HL-60/S4 treated with phorbol 12-myristate 13-acetate at 8.2 ng/mL for 4 days and 3 days (cell line): Measurements from ENCODE around the gene FZD1.

Experiments
- in situ Hi-C: fragments of 300-500 bp; cut with MboI; formaldehyde crosslinking; loops from 2 replicates; pipeline ENCODE4 v1.15.0; 2022; ENCODE audit warnings: low sequenced_read_pairs

The FZD1 gene

DNA sequence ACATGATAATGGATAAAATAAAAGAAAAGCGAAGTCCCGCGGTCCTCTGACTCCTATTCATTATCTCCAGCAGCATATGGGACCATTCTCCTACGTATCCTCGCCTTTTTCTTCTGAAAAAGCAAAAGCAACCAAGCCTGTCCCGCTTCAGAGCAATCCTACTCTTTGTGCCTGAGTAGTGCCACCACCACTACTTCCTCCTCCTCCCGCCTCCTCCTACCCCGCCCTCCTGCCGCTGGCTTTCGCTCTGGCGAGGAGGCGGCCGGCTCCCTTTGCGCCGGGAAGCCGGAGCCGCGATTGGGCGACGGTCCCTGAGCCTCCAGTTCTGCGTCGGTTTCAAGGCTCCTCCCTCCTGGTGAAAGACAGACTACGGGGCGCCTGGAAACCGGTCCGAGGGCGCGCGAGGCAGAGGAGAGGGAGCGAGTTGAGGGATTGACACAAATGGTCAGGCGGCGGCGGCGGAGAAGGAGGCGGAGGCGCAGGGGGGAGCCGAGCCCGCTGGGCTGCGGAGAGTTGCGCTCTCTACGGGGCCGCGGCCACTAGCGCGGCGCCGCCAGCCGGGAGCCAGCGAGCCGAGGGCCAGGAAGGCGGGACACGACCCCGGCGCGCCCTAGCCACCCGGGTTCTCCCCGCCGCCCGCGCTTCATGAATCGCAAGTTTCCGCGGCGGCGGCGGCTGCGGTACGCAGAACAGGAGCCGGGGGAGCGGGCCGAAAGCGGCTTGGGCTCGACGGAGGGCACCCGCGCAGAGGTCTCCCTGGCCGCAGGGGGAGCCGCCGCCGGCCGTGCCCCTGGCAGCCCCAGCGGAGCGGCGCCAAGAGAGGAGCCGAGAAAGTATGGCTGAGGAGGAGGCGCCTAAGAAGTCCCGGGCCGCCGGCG is at the start of gene FZD1:
Gene FZD1, plus strand, starts transcription at position 388 of the 878 bp plus-strand sequence. Its CDS starts 448 bp downstream, at position 836.
- in situ Hi-C loops = no loop called here

DNA sequence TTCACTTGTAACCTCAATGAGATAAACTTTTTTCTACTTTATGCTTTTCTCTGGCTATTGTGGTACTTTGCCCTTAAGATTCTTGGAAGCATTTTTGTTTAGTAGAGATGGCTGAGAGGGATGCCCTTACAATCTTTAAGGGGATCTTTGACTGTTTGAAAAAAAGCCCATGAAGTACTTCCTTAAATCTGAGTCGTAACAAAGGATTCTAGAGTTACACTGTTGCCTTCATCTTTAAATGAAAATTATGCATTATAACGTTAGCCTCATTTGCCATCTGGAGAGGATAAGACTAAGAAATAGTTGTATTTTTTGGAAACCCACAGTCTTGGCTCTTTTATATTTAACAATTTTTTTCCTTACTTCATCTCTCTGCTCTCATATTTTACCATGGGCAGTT is 37.8 kb upstream of the FZD1 start:
- in situ Hi-C loops = no loop called here

DNA sequence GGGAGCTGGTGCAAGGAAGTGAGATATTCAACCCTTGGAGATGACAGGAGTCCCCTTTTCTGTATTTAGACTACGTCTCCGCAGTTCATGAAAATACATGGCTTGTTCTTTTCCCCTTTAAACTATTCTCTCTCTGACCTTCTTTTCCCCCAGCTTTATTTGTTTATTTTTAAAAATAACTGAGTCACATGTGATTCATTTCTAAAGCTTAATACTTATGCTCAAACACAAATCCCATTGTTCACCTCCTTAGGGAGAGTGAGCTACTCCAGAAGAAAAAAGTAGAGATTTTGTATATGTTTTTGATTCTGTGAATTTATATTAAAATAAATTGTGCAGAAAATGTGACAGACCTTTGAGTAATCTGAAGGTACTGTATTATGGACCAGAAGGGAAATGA is 35.9 kb upstream of the FZD1 start:
- in situ Hi-C loops = no loop called here

DNA sequence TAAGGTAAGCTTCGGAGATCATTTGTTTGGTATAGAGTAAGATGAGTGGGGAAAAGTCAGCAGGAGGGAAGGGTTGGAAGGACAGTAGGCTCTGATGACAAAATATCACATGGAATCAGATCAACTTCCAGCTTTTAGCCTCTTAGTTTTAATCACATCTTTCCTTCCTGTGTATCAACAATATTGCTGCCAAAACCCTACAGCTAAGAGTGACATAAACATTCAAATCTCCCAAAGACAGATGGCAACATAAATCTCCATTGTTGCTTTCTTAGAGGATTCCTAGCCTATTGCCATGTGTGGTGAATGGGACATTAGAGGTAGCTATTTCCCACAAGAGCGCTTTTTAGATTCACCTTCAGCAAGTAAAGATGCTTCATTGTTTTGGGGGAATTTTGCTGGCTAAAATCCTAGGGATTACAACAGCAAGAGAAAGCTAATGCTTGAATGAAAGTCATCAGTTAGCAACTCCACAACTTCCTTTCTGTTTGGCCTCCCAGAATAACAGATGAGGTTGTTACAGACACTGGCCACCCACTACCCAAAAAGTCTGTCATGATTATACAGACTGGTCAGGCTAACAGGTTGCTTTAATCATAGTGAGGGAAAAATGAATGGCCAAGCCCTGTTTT is 35.2 kb upstream of the FZD1 start:
- in situ Hi-C loops = no loop called here

DNA sequence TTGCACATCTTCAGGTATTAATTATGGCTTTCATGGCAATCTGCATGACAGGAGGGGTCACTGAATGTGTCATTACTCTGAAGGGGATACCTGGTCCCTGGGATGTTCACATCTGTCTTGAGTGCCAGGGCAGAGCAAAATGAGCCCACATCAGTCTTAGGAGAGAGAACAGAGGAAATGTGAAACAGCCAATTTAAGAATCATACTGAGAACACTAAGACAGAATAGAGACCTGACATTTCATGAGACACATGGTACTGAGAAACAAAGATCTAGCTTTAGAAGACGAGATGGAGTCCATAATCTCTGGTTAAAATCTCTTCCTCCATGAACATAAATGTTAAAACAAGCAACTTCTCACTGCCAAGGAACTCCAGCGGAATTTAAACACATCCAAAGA is 34.1 kb upstream of the FZD1 start:
- in situ Hi-C loops = no loop called here

DNA sequence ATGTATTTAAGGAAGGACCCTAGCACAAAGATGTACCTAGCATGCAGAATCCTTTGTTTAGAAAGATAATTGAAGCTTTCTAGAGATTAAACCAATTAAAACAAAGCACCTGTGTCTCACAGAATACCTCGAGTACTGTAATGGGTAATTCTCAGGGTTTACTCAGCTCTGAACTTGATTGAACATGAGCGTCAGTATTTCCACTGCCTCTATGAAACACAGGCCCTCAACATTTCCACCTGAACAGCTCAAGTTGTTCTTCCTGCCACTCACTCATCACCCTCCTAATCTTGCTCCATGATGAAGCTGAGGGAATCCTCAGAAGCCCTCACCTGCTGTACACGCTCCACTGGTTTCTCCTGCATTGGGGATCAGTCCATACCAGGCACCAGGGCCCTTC is 33.7 kb upstream of the FZD1 start:
- in situ Hi-C loops = no loop called here

DNA sequence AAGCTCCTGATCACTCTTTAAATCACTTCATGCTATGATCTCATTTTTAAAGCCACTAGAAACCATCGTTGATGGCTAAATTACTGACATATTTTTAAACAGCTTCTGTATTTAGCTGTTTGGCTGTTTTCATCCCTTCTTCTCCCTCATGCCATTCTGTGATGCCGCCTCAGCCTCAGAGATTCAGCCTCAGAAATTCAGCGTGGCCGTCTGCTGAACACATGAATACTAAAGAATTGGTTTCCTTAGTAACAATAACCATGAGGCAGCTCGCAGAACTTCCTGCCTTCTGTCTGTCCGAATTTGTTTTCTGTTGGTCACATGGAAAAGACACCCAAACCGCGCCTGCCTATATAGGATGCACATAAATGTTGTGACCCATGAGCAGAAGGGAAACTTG is 31.0 kb upstream of the FZD1 start:
- in situ Hi-C loops = no loop called here

DNA sequence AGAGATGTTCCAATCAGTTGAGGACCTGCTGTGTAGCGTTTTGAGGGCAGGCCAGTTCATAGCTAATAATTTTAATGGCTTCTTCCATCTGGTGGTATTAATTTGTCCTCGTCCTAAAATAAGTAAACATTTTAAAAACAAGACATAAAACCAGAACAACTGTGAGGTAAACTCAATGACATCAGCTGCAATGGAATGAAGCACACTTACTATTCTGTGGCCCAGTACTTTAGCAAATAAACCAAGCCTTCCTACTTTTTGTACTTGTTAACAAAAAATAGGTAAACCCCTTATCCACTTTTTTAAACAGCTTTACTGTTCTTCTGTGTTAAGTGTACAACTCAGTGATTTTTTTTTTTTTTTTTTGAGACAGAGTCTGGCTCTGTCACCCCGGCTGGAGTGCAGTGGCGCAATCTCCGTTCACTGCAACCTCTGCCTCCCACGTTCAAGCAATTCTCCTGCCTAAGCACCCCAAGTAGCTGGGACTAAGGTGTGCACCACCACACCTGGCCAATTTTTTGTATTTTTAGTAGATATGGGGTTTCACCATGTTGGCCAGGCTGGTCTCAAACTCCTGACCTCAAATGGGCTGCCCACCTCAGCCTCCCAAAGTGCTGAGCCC is 28.9 kb upstream of the FZD1 start:
- in situ Hi-C loops = no loop called here

DNA sequence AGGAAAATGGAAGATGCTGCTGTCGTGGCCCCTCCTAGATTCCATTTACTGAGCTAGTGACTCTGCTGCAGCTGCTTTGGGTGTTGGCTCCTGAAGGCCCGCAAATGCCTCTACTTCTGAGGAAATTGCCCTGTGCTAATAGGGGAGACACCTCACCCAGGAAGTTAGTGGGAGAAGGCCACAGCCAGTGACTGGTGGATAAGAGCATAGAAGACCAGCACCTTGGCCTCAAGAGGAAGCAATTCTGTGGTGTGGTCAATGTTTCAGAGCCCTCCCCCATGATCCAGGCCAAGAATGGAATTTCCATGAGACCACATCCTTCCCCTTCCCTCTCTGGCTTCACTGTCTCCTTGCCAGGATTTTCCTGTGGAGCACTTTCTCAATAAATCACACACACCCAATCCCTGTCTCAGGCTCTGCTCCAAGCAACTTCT is 25.0 kb upstream of the FZD1 start:
- in situ Hi-C loops = no loop called here

DNA sequence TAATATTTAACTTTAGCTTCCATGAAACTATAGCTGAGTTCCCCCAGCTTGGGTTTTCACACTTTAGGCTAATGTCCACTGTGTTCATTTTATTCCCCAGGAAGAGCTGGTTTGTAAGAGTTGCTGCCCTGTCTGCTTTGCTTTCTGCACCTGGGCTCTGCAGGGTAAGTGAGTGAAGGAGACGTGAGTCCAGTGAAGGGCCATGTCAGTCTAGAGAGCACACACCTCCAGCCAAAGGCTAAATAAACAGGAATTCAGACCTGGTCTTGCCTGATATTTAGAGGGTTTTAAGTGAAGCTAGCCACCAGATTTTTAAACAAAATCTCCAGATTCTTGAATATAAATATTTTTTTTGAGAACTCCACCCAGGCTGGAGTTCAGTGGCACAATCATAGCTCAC is 24.5 kb upstream of the FZD1 start:
- in situ Hi-C loops = no loop called here

DNA sequence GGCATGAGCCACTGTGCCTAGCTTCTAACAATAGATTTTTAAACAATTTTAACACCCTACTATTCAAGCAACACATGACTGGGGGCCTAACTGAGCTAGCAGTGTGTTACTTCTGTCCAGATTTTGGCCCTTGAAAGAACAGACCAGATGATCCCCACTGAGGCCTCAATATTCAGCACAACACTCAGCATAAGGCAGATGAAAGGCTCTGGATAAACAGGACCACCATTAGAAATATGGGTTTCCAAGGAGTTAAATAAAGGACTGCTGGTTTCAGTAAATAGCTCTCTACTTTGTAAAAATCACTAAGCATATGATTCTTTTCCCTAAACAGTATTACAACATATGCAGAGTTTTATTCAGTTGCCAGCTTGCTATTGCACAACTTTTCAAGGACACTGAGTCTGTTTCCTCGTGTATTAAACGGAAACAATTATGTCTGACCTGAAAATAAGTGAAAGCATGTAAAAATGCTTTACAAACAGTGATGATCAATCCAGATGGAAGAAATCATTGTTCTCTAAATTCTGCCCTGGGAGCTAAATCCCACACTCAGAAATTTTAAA is 23.8 kb upstream of the FZD1 start:
- in situ Hi-C loops = no loop called here

DNA sequence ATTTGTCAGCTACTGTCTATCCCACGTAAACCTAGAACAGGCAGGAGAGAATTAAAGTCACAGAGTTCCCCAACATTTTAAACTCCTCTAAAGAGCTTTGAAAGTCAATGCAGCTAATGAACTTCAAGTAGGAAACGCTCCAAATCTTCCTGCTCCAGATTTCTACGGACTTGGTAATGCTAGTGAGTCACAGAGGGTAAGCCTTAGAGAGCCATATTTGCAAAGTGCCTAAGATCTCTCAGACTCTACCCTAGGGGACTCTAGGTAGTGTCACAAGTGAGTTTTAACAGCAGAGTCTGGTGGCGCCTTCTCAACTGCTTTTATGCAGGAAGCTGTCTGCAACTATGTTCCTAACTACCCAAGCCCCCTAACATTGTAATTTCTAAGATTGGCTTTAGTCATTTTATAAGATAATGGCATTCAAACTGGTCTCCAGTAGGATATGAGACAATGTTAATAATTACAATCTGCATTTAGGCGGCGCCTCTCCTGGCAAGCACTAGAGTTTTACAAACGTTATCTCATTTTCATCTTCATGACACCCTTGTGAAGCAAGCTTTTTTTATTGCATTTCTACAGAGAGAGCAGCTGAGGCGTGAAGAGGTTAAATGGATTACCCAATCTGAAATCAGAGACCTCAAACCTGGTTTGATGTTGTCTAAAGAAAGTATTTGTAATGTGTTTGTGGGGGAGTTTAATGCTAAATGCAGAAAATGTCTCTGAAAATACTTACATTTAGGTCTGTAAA is 22.0 kb upstream of the FZD1 start:
- in situ Hi-C loops = no loop called here

DNA sequence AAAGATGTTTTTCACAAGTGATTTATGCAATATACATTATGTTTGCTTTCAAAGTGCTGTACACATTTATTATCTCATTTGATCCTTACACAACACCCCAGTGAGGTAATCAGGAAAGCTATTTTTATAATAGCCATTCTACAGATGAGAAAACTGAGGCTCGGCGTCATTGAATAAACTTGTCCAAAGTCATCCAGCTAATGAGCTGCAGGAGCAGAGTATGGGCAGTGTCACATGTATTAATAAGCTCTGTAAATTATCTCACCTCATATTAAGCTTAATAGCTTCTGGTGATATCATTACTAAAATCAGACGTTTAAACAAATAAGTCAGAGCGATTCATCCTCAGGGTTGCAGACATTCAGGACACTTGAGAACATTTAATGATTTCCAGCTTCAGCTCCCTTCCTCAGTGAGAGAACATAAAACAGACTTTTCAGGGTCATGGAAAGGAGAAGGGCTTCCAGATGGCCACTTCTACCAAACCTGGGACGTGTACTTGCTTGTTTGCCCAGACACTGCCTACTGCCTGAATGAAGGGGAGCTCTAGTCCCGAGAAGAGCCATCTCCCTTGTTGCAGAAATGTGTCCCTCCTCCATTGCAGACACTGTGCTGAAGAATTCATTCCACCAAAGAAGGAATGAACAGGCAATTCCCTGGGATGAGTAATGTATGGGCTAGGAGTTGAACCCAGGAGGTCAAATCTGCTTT is 20.5 kb upstream of the FZD1 start:
- in situ Hi-C loops = no loop called here

DNA sequence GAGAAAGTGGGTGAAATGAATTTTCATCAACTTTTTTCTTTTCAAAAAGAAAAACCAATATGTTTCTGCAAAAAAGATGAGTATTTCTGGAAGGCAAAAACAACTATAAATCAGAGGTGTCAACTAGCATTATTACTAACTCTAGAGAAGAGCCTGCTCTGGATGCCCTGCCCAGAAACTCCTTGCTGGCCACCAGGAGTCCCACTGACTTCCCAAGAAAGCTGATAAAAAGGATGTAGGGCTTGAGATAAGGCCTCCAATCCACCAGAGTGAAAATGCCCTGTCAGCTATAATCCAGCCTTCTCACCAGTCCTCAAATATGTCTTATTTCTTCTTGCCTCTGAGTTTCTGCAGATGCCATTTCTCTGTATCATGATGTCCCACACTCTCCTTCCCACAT is 16.7 kb upstream of the FZD1 start:
- in situ Hi-C loops = no loop called here

DNA sequence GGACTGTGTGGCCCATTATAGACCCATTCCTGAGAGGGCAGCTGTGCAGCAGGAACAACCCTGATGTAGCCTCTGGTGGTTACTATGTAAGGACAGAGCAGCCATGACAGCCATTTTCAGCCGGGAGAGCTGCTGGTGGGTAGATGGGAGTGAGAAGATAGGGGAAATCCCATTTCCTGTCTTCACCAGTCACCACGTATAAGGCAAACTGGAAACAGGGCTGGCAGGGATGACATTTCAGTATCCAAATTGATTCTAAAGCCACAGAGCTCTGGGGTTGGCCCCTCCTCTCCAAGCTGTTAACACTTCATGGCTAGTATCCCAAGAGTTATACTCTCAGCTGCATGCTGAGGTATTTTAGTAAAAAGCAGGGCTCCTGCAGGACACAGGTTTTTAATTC is 15.2 kb upstream of the FZD1 start:
- in situ Hi-C loops = no loop called here

DNA sequence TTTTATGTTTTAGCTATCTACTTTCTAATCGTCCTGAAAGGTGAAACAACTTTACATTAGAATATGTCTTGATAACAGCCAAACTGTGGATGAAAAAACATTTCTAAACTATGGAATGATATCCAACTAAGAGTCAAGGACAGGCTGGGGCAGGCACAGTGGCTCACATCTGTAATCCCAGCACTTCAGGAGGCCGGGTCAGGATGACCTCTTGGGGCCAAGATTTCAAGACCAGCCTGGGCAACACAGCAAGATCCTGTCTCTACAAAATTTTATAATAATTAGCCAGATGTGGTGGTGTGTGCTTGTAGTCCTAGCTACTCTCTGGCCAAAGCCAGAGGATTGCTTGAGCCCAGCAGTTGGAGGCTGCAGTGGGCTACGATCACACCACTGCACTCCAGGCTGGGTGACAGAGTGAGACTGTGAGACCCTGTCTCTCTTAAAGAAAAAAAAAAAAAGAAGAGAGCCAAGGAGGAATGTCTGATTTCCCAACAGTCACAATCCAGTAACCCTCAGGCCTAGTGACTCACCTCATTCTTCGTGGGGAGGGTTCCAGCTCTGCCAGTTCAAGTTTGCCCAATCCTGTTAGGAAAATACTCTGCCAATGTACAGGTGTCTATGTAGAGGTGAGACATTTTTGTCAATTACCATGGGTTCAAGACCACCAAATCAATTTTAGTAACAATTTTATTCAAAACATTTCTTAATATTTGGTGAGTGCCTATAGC is 14.6 kb upstream of the FZD1 start:
- in situ Hi-C loops = no loop called here

DNA sequence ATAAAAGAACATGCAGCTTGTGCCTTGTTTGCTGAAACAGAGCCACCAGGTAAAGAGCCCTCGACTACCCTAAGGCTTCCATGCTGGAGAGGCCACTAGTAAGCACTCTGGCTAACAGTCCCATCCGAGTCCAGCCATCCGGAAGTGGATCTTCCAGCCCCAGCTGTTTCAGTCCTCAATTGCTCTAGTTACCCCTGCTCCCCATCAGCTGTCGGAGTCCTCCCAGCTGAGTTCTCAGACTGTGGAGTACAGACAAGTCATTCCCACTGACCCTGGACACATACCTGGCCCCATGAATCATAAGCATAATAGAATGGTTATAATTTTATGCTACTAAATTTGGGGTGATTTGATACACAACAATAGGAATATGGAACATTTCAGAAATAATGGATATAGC is 13.5 kb upstream of the FZD1 start:
- in situ Hi-C loops = no loop called here

DNA sequence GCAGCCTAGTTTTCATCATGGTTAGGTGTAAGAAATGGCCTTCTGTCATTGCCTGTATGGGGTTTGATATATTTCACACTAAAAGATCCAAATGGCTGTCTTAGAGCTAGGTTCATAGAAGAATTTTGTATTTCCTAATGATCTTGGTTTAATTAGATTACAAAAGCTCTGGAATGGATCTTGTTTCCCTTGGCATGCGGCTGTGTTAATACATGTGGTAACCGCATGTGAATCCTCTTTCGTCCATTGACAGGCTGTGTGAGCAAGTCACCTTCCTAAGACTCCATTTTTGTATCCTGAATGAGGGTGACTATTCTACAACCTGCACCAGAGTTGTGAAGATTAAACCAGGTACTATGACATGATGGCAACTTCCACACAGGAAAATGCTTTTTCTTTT is 12.4 kb upstream of the FZD1 start:
- in situ Hi-C loops = no loop called here

DNA sequence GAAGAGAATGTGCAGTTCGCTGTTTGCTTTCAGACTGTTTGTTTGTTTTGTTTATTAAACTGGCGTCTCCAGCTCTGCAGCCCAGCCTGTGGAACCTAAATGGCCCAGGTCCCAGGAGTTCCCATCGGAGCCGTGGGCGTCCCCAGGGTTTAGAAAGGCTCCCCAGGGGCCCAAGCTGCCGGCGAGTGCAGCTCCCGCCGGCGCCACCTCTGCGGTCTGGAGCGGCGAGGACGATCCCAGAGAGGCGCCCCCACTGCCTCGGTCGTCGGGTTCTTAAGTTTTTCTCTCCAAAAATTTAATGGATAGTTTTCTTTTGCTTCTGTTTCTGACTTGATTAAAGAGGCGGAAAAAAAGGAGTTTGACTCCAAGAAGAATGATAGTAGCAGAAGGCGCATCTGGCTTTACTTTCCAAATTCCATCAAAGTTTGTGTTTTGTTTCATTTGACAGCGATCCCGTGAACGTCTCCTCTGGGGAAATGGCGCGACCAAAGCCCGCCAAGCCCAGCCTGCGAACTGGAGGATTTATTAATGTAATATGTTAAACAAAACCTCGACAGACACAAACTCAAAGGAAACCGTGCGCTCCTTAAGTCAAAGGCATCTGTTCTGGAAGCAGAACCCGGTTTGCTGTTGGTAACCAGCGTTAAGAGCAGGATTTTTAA is 718 bp upstream of the FZD1 start:
- in situ Hi-C loops = no loop called here
